ENCODE measurements around the gene OR9I1.

- TF ChIP-seq EHMT2 (IDR thresholded peaks at IDR 0.05; ENCODE audit: low read depth) = no peak
- TF ChIP-seq CTCF (IDR thresholded peaks at IDR 0.05) = no peak
- no peak for TF ChIP-seq NPAS2 (CRISPR knock-in tag; IDR thresholded peaks at IDR 0.05; ENCODE audit: borderline replicate concordance)
- TF ChIP-seq POLR2A (IDR thresholded peaks at IDR 0.05; ENCODE audit: low read length) = no peak
- no peak for TF ChIP-seq SMC3 (IDR thresholded peaks at IDR 0.05)
Observed at GRCh38 chr11:58075781-58076180, 49.5 kb downstream of the OR9I1 start.
